Osteocyte (in vitro differentiated cells): ENCODE results near the gene NOTCH1. TPM values are rescaled to one million over a fixed set of nuclear protein-coding genes. Genes with fewer than 3 reads are reported as not detected.

Experiments used
- DNase-seq: peaks from one replicate; pipeline ENCODE4 v3.0.0; 2021; ENCODE audit warnings: mixed read lengths; ENCODE audit not compliant: unreplicated experiment; ENCODE audit errors: extremely low spot score
- H3K27ac Mint-ChIP-seq: one replicate; pipeline ENCODE4 v1.8.0; 2021; ENCODE audit warnings: mild to moderate bottlenecking, mixed read lengths; ENCODE audit not compliant: unreplicated experiment
- H3K27me3 Mint-ChIP-seq: one replicate; pipeline ENCODE4 v1.8.0; 2021; ENCODE audit warnings: mixed read lengths; ENCODE audit not compliant: unreplicated experiment
- H3K36me3 Mint-ChIP-seq: one replicate; pipeline ENCODE4 v1.8.0; 2021; ENCODE audit warnings: mixed read lengths; ENCODE audit not compliant: unreplicated experiment
- H3K4me1 Mint-ChIP-seq: one replicate; pipeline ENCODE4 v1.8.0; 2021; ENCODE audit warnings: mixed read lengths; ENCODE audit not compliant: unreplicated experiment
- H3K4me3 Mint-ChIP-seq: one replicate; pipeline ENCODE4 v1.8.0; 2021; ENCODE audit warnings: mild to moderate bottlenecking, moderate library complexity, mixed read lengths; ENCODE audit not compliant: unreplicated experiment
- H3K9me3 Mint-ChIP-seq: one replicate; pipeline ENCODE4 v1.8.0; 2021; ENCODE audit warnings: mixed read lengths; ENCODE audit not compliant: unreplicated experiment
- CTCF ChIP-seq: fragments of 200-600 bp; sonication (generic); IDR thresholded peaks from 2 replicates; pipeline ENCODE4 v1.5.0; 2021; ENCODE audit warnings: antibody characterized with exemption, mild to moderate bottlenecking, moderate library complexity
- total RNA-seq: library from RNA; stranded (reverse); gene quantifications from 2 replicates; pipeline ENCODE4 v1.2.1, GENCODE V29; 2021

The NOTCH1 gene
- total RNA-seq, 1 donor from 2014 or later: 44.9 TPM

- no peak for TF ChIP-seq CTCF
- Mint-ChIP-seq H3K36me3 (no peaks in the 10 kb centered on the region), H3K27me3 (no peaks in the 10 kb centered on the region), H3K4me3 (no peak overlapping the region), H3K9me3 (no peaks in the 10 kb centered on the region), H3K27ac (peak overlapping the region; percentile 74), H3K4me1 (peaks cover 79% of the 10 kb centered on the region)
- DNase-seq: no peak
Observed at GRCh38 chr9:136568288-136569081, 22.6 kb upstream of the NOTCH1 start.

GRCh38 chr9:136567651-136568287, 21.9 kb upstream of the NOTCH1 start:
- Mint-ChIP-seq H3K27me3 (no peaks in the 10 kb centered on the region), H3K9me3 (no peaks in the 10 kb centered on the region), H3K36me3 (no peaks in the 10 kb centered on the region), H3K27ac (peak overlapping the region; percentile 74), H3K4me1 (peaks cover 75% of the 10 kb centered on the region), H3K4me3 (no peak overlapping the region)
- no peak for TF ChIP-seq CTCF
- no peak for DNase-seq

GRCh38 chr9:136566901-136567300, 21.1 kb upstream of the NOTCH1 start:
- H3K9me3 Mint-ChIP-seq: no peaks in the 10 kb centered on the region
- H3K27ac Mint-ChIP-seq: peak overlapping the region; percentile 86
- H3K4me1 Mint-ChIP-seq: peaks cover 67% of the 10 kb centered on the region
- H3K4me3 Mint-ChIP-seq: no peak overlapping the region
- no peaks in the 10 kb centered on the region for H3K27me3 Mint-ChIP-seq
- no peak for TF ChIP-seq CTCF
- no peaks in the 10 kb centered on the region for H3K36me3 Mint-ChIP-seq
- peak; percentile 91 for DNase-seq

GRCh38 chr9:136566553-136566895, 20.7 kb upstream of the NOTCH1 start:
- H3K4me3 Mint-ChIP-seq: no peak overlapping the region
- DNase-seq: no peak
- no peaks in the 10 kb centered on the region for H3K9me3 Mint-ChIP-seq
- no peak for TF ChIP-seq CTCF
- H3K27ac Mint-ChIP-seq: peak overlapping the region; percentile 86
- no peaks in the 10 kb centered on the region for H3K27me3 Mint-ChIP-seq
- H3K4me1 Mint-ChIP-seq: peaks cover 63% of the 10 kb centered on the region
- H3K36me3 Mint-ChIP-seq: no peaks in the 10 kb centered on the region
